H1 (cell line): ENCODE data around the gene FKBP2. TPM values are rescaled to one million over a fixed set of nuclear protein-coding genes. Genes with fewer than 3 reads are reported as not detected.

ENCODE experiments used
- CTCF ChIA-PET: fragments of 300-600 bp; sonication (Branson Sonifier 250); formaldehyde crosslinking; loops from one replicate; lab custom pipeline; 2021; ENCODE audit not compliant: partially characterized antibody; lab: Charles Lee
- POLR2A ChIA-PET: fragments of 300-600 bp; sonication (Branson Sonifier 250); formaldehyde crosslinking; loops from one replicate; lab custom pipeline; 2021; ENCODE audit warnings: inconsistent platforms; ENCODE audit not compliant: partially characterized antibody; lab: Charles Lee
- DNase-seq, 2 experiments: peaks; one replicate each; pipeline versions ENCODE4 v3.0.0 to v3.0.0-alpha.2; 2010 to 2022; ENCODE audit warnings: low spot score in 2 of 2, low read depth in 1 of 2, mixed read lengths in 1 of 2
- FAIRE-seq: peaks from 2 replicates; lab custom pipeline; 2011; peaks lifted over from hg19 to GRCh38; lab: Jason Lieb, UNC
- H2AFZ ChIP-seq: 2 replicates; pipeline ENCODE4 v1.8.1; 2012; ENCODE audit warnings: low read length, inconsistent platforms
- H2AK5ac ChIP-seq: 2 replicates; pipeline ENCODE4 v1.6.1; 2013; ENCODE audit warnings: low read depth, low read length
- H2BK120ac ChIP-seq: replicated peaks from 2 replicates; pipeline ENCODE3; 2013; ENCODE audit warnings: low read depth, low read length, inconsistent platforms
- H2BK12ac ChIP-seq: 2 replicates; pipeline ENCODE4 v1.6.1; 2013; ENCODE audit warnings: low read depth, low read length
- H2BK15ac ChIP-seq: 2 replicates; pipeline ENCODE4 v1.6.1; 2013; ENCODE audit warnings: low read length
- H2BK20ac ChIP-seq: 2 replicates; pipeline ENCODE4 v1.6.1; 2013; ENCODE audit warnings: low read length
- H2BK5ac ChIP-seq: 2 replicates; pipeline ENCODE4 v1.6.1; 2013; ENCODE audit warnings: low read depth, low read length
- H3K14ac ChIP-seq: 2 replicates; pipeline ENCODE4 v1.6.1; 2013; ENCODE audit warnings: inconsistent platforms; ENCODE audit not compliant: insufficient read length
- H3K18ac ChIP-seq: 2 replicates; pipeline ENCODE4 v1.6.1; 2013; ENCODE audit warnings: low read length; ENCODE audit errors: extremely low read depth
- H3K23ac ChIP-seq: 2 replicates; pipeline ENCODE4 v1.6.1; 2013; ENCODE audit warnings: inconsistent platforms; ENCODE audit not compliant: insufficient read length
- H3K23me2 ChIP-seq: 2 replicates; pipeline ENCODE4 v1.6.1; 2013; ENCODE audit warnings: low read depth, low read length
- H3K27ac ChIP-seq: 2 replicates; pipeline ENCODE4 v1.6.1; 2011; ENCODE audit warnings: low read depth, low read length, inconsistent platforms
- H3K27me3 ChIP-seq, 4 experiments: replicated peaks in 1 of 4; 1 replicate in 1 of 4; 2 replicates in 3 of 4; pipeline versions ENCODE4 v1.6.1 to v1.8.1; 2011 to 2013; ENCODE audit warnings: low read length in 3 of 4, mild to moderate bottlenecking in 3 of 4, inconsistent platforms in 2 of 4, mixed read lengths in 2 of 4, moderate library complexity in 1 of 4; ENCODE audit not compliant: control insufficient read depth in 3 of 4, insufficient read depth in 3 of 4; ENCODE audit errors: extremely low read depth in 1 of 4
- H3K36me3 ChIP-seq, 4 experiments: 2 replicates each; pipeline versions ENCODE4 v1.6.1 to v1.8.1; 2011 to 2013; ENCODE audit warnings: mild to moderate bottlenecking in 4 of 4, low read length in 3 of 4, moderate library complexity in 2 of 4, control low read depth in 1 of 4, inconsistent platforms in 1 of 4; ENCODE audit not compliant: insufficient read depth in 4 of 4, control insufficient read depth in 2 of 4
- H3K4ac ChIP-seq: replicated peaks from 2 replicates; pipeline ENCODE3; 2013; ENCODE audit warnings: low read length, low read depth, mixed read lengths, inconsistent platforms; ENCODE audit not compliant: insufficient read length
- H3K4me1 ChIP-seq, 4 experiments: replicated peaks in 1 of 4; 1 replicate in 1 of 4; 2 replicates in 3 of 4; pipeline versions ENCODE4 v1.6.1 to v1.8.1; 2011 to 2013; ENCODE audit warnings: low read length in 3 of 4, inconsistent platforms in 2 of 4, mixed read lengths in 1 of 4; ENCODE audit not compliant: insufficient read depth in 4 of 4, control insufficient read depth in 3 of 4
- H3K4me2 ChIP-seq, 2 experiments: 2 replicates each; pipeline versions ENCODE4 v1.6.1 to v1.8.1; 2011 to 2013; ENCODE audit warnings: low read depth in 2 of 2, low read length in 2 of 2, control low read depth in 1 of 2, inconsistent platforms in 1 of 2, mild to moderate bottlenecking in 1 of 2; ENCODE audit not compliant: insufficient read depth in 1 of 2
- H3K4me3 ChIP-seq, 4 experiments: fragments of 200-600, 300-600 bp in 1 of 4; sonication (generic), shearing (Covaris generic), sonication (Bioruptor Twin) in 1 of 4; 2 replicates each; pipeline versions ENCODE4 v1.5.1 to v1.8.1; 2011 to 2016; ENCODE audit warnings: low read length in 4 of 4, low read depth in 3 of 4, control low read depth in 2 of 4, inconsistent platforms in 2 of 4, mild to moderate bottlenecking in 2 of 4, mixed read lengths in 1 of 4, moderate library complexity in 1 of 4; ENCODE audit not compliant: insufficient read depth in 2 of 4; ENCODE audit errors: extremely low read depth in 1 of 4
- H3K56ac ChIP-seq: replicated peaks from 2 replicates; pipeline ENCODE3; 2013; ENCODE audit warnings: low read depth, mild to moderate bottlenecking, mixed read lengths, low read length, inconsistent platforms; ENCODE audit not compliant: insufficient read length
- H3K79me1 ChIP-seq: 2 replicates; pipeline ENCODE4 v1.6.1; 2013; ENCODE audit warnings: low read depth, low read length, control low read depth
- H3K79me2 ChIP-seq, 2 experiments: 2 replicates each; pipeline versions ENCODE4 v1.6.1 to v1.8.1; 2012 to 2013; ENCODE audit warnings: low read length in 2 of 2, mild to moderate bottlenecking in 2 of 2, inconsistent platforms in 1 of 2; ENCODE audit not compliant: insufficient read depth in 2 of 2, control insufficient read depth in 1 of 2
- H3K9ac ChIP-seq, 4 experiments: replicated peaks in 1 of 4; 1 replicate in 1 of 4; 2 replicates in 3 of 4; pipeline versions ENCODE4 v1.6.1 to v1.8.1; 2011 to 2013; ENCODE audit warnings: low read depth in 3 of 4, low read length in 3 of 4, control low read depth in 2 of 4, mild to moderate bottlenecking in 2 of 4, moderate library complexity in 2 of 4, inconsistent platforms in 1 of 4; ENCODE audit errors: extremely low read depth in 1 of 4
- H3K9me3 ChIP-seq, 2 experiments: 2 replicates each; pipeline versions ENCODE4 v1.6.1 to v1.8.1; 2012 to 2013; ENCODE audit warnings: mild to moderate bottlenecking in 2 of 2, moderate library complexity in 2 of 2, control low read depth in 1 of 2, inconsistent platforms in 1 of 2, low read depth in 1 of 2, low read length in 1 of 2, mixed read lengths in 1 of 2; ENCODE audit not compliant: insufficient read depth in 2 of 2
- H4K20me1 ChIP-seq, 2 experiments: replicated peaks in 1 of 2; 2 replicates each; pipeline versions ENCODE3 to v1.8.1; 2011 to 2013; ENCODE audit warnings: inconsistent platforms in 2 of 2, low read length in 2 of 2, mild to moderate bottlenecking in 1 of 2; ENCODE audit not compliant: insufficient read depth in 2 of 2, control insufficient read depth in 1 of 2
- H4K5ac ChIP-seq: 2 replicates; pipeline ENCODE4 v1.6.1; 2013; ENCODE audit warnings: low read length, low read depth, mixed read lengths, inconsistent platforms; ENCODE audit not compliant: insufficient read length
- H4K8ac ChIP-seq: 2 replicates; pipeline ENCODE4 v1.8.0; 2013; ENCODE audit warnings: mild to moderate bottlenecking, moderate library complexity, low read length, inconsistent platforms; ENCODE audit not compliant: insufficient read depth; ENCODE audit errors: extremely low read depth
- H4K91ac ChIP-seq: replicated peaks from 2 replicates; pipeline ENCODE3; 2013; ENCODE audit warnings: low read length, mixed read lengths, inconsistent platforms; ENCODE audit not compliant: insufficient read length
- CBX8 ChIP-seq: fragments of 300-800, 300-1000 bp; sonication (generic); IDR thresholded peaks from 2 replicates; pipeline ENCODE4 v1.7.1; 2016; ENCODE audit warnings: low read depth, low read length, borderline replicate concordance
- JUN ChIP-seq: IDR thresholded peaks from 2 replicates; pipeline ENCODE4 v1.6.1; 2011; ENCODE audit warnings: low read depth, mild to moderate bottlenecking, improper control_type of control experiment, low read length
- WGBS, 2 experiments: shearing (Covaris generic) in 1 of 2; methylation state at CpG; one replicate each; pipeline versions ENCODE4 v1.1.6 to v1.1.7; 2013 to 2015; ENCODE audit warnings: low lambda C conversion rate in 2 of 2, mixed read lengths in 2 of 2, inconsistent platforms in 1 of 2, low coverage in 1 of 2, missing lambda C conversion rate in 1 of 2; ENCODE audit not compliant: insufficient replicate concordance in 2 of 2, insufficient coverage in 1 of 2, insufficient read length in 1 of 2; ENCODE audit errors: extremely low coverage in 1 of 2, missing lambda C conversion rate in 1 of 2; 5-methylcytosine and 5-hydroxymethylcytosine counted together
- polyA plus RNA-seq, 7 experiments: library from polyadenylated mRNA; depleted of rRNA in 3 of 7; stranded (reverse) in 5 of 7; unstranded in 2 of 7; fragments of >200 nt in 5 of 7; fragments of 200-250 nt in 2 of 7; gene quantifications; 1 replicate in 5 of 7; 2 replicates in 1 of 7; 4 replicates in 1 of 7; pipeline versions ENCODE4 v1.2.1 to v1.2.3, GENCODE V29; 2011 to 2013; ENCODE audit warnings: missing spikeins in 2 of 7, mixed read lengths in 2 of 7
- total RNA-seq: library from RNA; stranded (reverse); fragmentation: NEBNext Ultra II Directional; extraction: Animal tissue kit (Norgen Biotek cat#: 25700); gene quantifications from 2 replicates; pipeline ENCODE4 v1.2.1, GENCODE V29; 2021
- TF ChIP-seq, protein P1 (sequence below): IDR thresholded peaks from 2 replicates; pipeline ENCODE4 v1.6.1; 2011; ENCODE audit warnings: low read length, improper control_type of control experiment

The FKBP2 gene
- total and polyA plus RNA-seq, 2 of the 8 experiments (the other 6 are each of a cell fraction or from before 2014, with no cell fraction given): 41.7 to 52.5 TPM

DNA sequence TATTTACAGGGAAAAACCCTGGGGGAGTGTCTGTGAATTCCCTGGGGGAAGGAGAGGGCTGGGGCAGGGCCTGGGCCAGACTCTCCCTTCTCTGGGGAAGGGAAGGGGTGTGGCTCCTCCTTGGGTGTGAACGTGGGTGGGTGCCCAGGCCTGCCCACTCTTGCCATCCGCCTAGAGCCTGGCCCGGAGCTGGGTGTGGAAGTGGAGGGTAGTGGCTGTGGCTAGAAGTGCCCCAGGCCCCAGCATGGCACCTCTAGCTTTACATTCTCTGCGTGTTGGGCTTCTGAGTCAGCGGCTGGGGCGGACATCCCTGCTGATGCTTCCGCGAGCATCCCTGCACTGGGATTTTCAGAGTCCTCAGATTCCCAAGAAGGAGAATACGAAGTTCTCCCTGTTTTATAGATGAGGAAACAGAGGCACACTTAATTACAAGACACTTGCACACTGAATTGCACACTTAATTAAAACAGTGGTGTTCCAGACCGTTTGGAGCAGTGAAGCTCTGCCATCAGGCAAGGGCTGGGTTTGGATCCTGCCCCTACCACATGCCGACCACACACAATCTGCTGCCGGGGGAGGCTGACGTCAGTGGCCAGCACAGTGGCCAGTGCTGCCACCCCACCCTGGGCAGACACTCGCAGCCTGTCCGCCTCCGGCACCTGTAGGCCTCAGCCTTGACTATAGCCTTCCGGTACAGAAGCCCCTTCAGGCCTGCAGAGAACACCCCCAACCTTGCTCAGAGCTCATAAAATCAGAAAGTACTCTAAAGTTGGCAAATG is 35.9 kb downstream of the FKBP2 start:
- ChIA-PET CTCF (interaction anchor here (0.6 to 13.7 kb wide), 7 partner anchors 26 to 1891 kb away, joined by 3 to 168 read pairs (median 3); partner anchors contain the start of genes CATSPERZ, ESRRA, PRDX5 and STIP1), POLR2A (interaction anchor here (0.6 to 1.7 kb wide), 6 partner anchors 9 to 27 kb away, joined by 3 to 6 read pairs (median 3); partner anchors contain the start of gene KCNK4)
- Histone ChIP-seq H3K4me1 (peaks cover 0 to 5% (median under 1%) of the 10 kb centered on the region in 4 experiments; a peak in 1 of 7 replicates), H3K27ac (no peak overlapping the region), H3K4me2 (no peak overlapping the region), H4K91ac (no peak overlapping the region), H4K20me1 (no peaks in the 10 kb centered on the region), H2BK120ac (no peak overlapping the region), H3K18ac (no peak overlapping the region), H3K14ac (no peak overlapping the region), H2BK5ac (no peak overlapping the region), H3K9ac (no peak overlapping the region), H3K4ac (no peak overlapping the region), H4K5ac (no peak overlapping the region), H2AK5ac (no peak overlapping the region), H2BK20ac (no peak overlapping the region), H2BK12ac (no peak overlapping the region), H3K27me3 (no peaks in the 10 kb centered on the region), H4K8ac (no peak overlapping the region), H3K23ac (no peak overlapping the region), H3K79me2 (0 out of 4 replicates have a peak, but pooled peaks cover 0 to 4% of the 10 kb centered on the region in 2 experiments), H3K36me3 (no peaks in the 10 kb centered on the region; a peak in 1 of 8 replicates), H3K56ac (no peak overlapping the region), H2BK15ac (no peak overlapping the region), H3K4me3 (no peak overlapping the region), H2AFZ (no peak overlapping the region), H3K9me3 (no peaks in the 10 kb centered on the region), H3K23me2 (no peaks in the 10 kb centered on the region), H3K79me1 (no peaks in the 10 kb centered on the region; the same call in 1 of the 2 replicates)
- FAIRE-seq: no peak
- WGBS, 2 experiments: 94% methylated on average over 17 of the region's 17 CpGs; no CpG with 5 or more reads in 1 of the 2 experiments
- no peak for DNase-seq
- TF ChIP-seq CBX8: no peak
- TF ChIP-seq, protein P1, sequence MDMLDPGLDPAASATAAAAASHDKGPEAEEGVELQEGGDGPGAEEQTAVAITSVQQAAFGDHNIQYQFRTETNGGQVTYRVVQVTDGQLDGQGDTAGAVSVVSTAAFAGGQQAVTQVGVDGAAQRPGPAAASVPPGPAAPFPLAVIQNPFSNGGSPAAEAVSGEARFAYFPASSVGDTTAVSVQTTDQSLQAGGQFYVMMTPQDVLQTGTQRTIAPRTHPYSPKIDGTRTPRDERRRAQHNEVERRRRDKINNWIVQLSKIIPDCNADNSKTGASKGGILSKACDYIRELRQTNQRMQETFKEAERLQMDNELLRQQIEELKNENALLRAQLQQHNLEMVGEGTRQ: no peak
- no peak for TF ChIP-seq JUN
